Brain microvascular endothelial cell (primary cell): ENCODE results near the gene SIDT2.
A peak's percentile ranks its signal among the peaks of the same experiment; 100 is the strongest.

Experiments used
- DNase-seq: peaks from one replicate; pipeline ENCODE4 v3.0.0-alpha.2; 2020
- H3K27ac ChIP-seq: fragments of 250-450 bp; sonication (Bioruptor Pico); 2 replicates; pipeline ENCODE4 v1.5.1; 2020; ENCODE audit warnings: mild to moderate bottlenecking, moderate library complexity
- H3K27me3 ChIP-seq: fragments of 250-450 bp; sonication (Bioruptor Pico); replicated peaks from 2 replicates; pipeline ENCODE4 v1.5.1; 2020; ENCODE audit warnings: mild to moderate bottlenecking
- H3K36me3 ChIP-seq: fragments of 250-450 bp; sonication (Bioruptor Pico); replicated peaks from 2 replicates; pipeline ENCODE4 v1.5.1; 2020; ENCODE audit warnings: mild to moderate bottlenecking
- H3K4me3 ChIP-seq: 2 replicates; pipeline ENCODE4 v1.5.1; 2011; ENCODE audit warnings: low read depth, mild to moderate bottlenecking, control low read depth, low read length, moderate library complexity
- in situ Hi-C: cut with HindIII; loops from 2 replicates; pipeline ENCODE4 v1.10.0; 2017; ENCODE audit warnings: low sequenced_read_pairs, low pct_ligation_motif_present
- TF ChIP-seq, protein P1 (sequence below): IDR thresholded peaks from 2 replicates; pipeline ENCODE4 v1.5.1; 2011; ENCODE audit warnings: low read depth, mild to moderate bottlenecking, moderate library complexity, low read length, control low read depth, inconsistent platforms; ENCODE audit errors: missing control alignments

Gene SIDT2

DNA sequence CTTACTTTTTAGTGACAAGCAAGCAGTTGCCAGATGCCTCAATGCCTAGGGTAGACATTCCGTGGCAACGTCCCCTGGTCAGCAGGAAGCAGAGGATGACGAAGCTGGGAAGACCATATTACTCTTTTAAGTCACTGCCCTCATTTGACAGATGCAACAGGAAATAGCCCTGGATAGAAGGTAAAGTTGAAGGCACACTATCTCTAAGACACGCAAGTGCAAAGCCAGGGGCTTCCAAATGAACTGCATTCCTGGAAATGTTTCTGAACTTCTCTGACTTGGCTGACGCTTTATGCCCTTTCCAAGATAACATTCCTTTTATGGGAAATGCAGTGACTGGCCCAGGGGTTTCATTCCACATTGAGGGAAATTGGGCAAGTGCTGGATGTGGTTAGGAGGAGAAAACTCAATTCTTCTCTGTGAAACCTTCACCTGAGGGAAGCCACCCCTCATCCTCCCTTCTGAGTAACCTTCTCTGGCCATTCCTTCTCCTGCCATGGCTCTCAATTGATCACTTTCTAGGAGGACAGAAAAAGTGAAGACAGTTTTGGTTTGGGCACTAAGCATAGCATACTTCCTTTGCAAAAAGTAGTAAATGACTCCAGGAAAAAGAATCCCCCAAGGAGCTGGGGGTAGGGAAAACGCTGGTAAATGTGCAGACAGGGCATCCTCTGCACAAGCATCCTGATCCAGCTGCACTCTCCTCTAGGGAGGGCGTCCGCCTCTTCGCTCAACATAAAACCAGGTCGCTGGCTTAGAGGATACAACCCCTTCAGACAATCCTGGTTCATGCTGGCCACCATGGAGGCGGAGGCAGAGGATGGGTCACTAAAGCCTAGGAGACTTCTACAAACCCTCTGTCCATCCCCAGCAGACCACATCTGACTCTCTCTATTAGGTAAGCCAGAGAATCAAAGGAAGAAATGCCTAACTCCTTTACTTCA lies 38.9 kb downstream of the SIDT2 start:
- Histone ChIP-seq H3K4me3 (no peak overlapping the region), H3K27ac (peak overlapping the region; percentile 51), H3K27me3 (no peaks in the 10 kb centered on the region), H3K36me3 (peaks cover 29% of the 10 kb centered on the region)
- peak; percentile 65 for DNase-seq
- in situ Hi-C loops: no loop called here
- TF ChIP-seq, protein P1, sequence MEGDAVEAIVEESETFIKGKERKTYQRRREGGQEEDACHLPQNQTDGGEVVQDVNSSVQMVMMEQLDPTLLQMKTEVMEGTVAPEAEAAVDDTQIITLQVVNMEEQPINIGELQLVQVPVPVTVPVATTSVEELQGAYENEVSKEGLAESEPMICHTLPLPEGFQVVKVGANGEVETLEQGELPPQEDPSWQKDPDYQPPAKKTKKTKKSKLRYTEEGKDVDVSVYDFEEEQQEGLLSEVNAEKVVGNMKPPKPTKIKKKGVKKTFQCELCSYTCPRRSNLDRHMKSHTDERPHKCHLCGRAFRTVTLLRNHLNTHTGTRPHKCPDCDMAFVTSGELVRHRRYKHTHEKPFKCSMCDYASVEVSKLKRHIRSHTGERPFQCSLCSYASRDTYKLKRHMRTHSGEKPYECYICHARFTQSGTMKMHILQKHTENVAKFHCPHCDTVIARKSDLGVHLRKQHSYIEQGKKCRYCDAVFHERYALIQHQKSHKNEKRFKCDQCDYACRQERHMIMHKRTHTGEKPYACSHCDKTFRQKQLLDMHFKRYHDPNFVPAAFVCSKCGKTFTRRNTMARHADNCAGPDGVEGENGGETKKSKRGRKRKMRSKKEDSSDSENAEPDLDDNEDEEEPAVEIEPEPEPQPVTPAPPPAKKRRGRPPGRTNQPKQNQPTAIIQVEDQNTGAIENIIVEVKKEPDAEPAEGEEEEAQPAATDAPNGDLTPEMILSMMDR: no peak

DNA sequence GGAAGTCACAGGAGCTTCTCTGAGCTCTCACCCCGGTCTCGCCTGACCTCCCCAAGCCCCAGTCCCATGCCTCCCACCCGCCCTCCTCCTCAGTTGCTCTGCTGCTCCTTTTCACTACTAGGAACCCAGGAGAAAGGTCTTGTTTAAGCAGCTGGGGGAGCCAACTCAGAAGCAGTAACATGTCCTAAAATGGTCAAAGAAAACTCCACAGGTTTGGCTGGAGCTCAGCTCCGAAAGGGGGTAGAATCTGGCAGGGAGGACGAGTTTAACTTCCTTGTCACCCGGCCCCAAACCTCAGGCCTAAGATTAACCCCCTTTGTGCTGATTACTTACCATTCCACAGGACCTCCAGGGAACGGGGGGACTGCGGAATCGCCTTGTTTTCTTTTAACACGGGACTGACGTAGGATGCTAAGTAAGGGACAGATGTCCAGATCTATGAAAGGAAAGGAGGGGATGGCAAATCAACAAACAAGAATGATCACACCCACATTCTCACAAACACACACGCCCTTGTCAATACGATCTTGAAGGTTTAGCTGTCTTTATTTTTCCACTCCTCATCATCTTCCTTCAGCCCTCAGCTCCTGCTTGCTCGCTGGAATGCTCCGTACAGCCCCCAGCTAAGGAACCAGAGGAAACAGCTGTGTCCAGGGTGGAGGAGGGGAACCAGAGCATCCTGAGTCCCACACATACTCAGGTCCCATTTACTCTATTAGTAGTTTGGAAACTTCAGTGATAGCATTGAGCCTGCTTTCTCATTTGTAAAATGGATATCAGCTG lies 39.8 kb downstream of the SIDT2 start:
- Histone ChIP-seq H3K27me3 (no peaks in the 10 kb centered on the region), H3K27ac (peak overlapping the region; percentile 51), H3K4me3 (no peak overlapping the region), H3K36me3 (peaks cover 28% of the 10 kb centered on the region)
- no peak for DNase-seq
- TF ChIP-seq, protein P1: no peak
- in situ Hi-C loops: no loop called here

DNA sequence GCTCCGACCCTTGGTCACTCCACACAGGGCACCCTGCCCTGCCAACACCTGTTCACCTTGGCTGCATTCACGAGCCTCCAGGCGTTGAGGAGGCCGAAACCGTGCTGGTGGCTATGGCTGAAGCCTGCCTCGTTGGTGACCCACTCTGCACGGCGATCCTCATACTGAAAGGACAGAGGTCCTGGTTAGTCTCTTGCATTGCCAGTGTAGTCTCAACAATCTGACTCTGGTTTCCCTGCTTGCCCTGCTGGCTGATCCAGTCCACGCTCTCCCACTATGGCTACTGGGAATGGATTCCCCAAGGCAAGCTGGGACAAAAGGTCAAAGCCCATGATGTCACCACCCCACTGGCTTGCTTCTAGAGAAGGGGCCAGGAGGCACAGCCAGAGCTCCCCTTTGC lies 40.5 kb downstream of the SIDT2 start:
- in situ Hi-C loops: no loop called here
- TF ChIP-seq, protein P1: no peak
- Histone ChIP-seq H3K4me3 (no peak overlapping the region), H3K27me3 (no peaks in the 10 kb centered on the region), H3K27ac (no peak overlapping the region), H3K36me3 (peaks cover 30% of the 10 kb centered on the region)
- DNase-seq: no peak

DNA sequence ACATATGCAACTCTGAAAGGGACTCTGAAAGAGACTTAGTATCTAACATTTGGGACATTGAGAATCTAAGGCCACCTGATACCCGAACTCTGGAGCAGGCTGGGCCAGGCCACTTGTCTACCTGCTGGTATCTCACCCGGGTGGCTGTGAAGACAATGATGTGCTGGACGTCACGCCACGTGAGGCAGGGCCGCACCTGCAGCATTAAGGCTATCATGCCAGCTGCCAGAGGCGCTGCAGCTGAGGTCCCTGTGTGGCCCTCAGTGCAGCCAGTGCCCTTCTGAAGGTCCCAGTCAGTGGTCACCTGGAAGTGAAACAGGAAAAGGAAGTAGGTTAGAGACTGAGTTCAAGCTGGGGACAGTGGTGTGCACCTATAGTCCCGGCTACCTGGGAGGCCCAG lies 40.9 kb downstream of the SIDT2 start:
- Histone ChIP-seq H3K36me3 (peaks cover 30% of the 10 kb centered on the region), H3K27ac (no peak overlapping the region), H3K4me3 (no peak overlapping the region), H3K27me3 (no peaks in the 10 kb centered on the region)
- no peak for DNase-seq
- in situ Hi-C loops: no loop called here
- TF ChIP-seq, protein P1: no peak

DNA sequence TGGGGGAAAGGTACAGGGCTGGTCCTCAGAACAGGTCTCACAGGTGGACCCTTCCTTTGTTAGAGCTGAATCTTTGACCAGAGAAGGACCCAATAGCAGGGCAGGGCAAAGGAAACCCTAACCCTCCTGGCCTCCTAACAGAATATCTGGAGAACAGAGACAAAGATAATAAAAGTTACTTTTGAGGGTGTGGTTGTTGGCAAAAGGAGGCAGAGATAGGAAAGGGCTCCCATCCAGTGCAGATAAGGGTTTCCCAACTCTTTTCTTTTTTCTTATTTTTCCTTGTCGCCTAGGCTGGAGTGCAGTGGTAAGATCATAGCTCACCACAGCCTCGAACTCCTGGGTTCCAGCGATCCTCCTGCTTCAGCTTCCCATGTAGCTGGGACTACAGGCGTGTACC lies 41.5 kb downstream of the SIDT2 start:
- Histone ChIP-seq H3K4me3 (no peak overlapping the region), H3K27ac (no peak overlapping the region), H3K27me3 (no peaks in the 10 kb centered on the region), H3K36me3 (peaks cover 28% of the 10 kb centered on the region)
- DNase-seq: no peak
- TF ChIP-seq, protein P1: no peak
- in situ Hi-C loops: no loop called here
